CD4-positive, alpha-beta T cell (primary cell): ENCODE results near the gene ISCA1. TPM values are rescaled to one million over a fixed set of nuclear protein-coding genes. Genes with fewer than 3 reads are reported as not detected.
"Not testable (repeated sequence)": the region's sequence is repeated elsewhere in the genome, so short reads cannot be mapped to it uniquely, and the experiment has no call there.

Experiments
- ATAC-seq: fragments of 200-7000 bp; cut with Tn5 transposase; one replicate; pipeline ENCODE4 v1.10.0; 2022; ENCODE audit warnings: mild to moderate bottlenecking; ENCODE audit not compliant: poor library complexity
- CTCF ChIA-PET: fragments of 350-600 bp; sonication (Branson Sonifier 250); formaldehyde crosslinking; loops from one replicate; lab custom pipeline; 2021; ENCODE audit warnings: antibody characterized with exemption, inconsistent platforms; lab: Charles Lee
- POLR2A ChIA-PET: fragments of 350-600 bp; sonication (Branson Sonifier 250); formaldehyde crosslinking; loops from one replicate; lab custom pipeline; 2021; ENCODE audit warnings: antibody characterized with exemption, inconsistent platforms; lab: Charles Lee
- DNase-seq, 14 experiments: peaks; one replicate each; pipeline ENCODE4 v3.0.0-alpha.2; 2013 to 2020; ENCODE audit warnings: mixed read lengths in 2 of 14
- H3K27ac ChIP-seq, 2 donors: one replicate each; pipeline versions ENCODE4 v1.5.1 to v1.7.0; 2013; ENCODE audit warnings: low read length in 2 of 2, low read depth in 1 of 2, mild to moderate bottlenecking in 1 of 2
- H3K27me3 ChIP-seq, 2 experiments: 1 replicate in 1 of 2; 2 replicates in 1 of 2; pipeline versions ENCODE4 v1.6.1 to v1.7.0; 2013; ENCODE audit warnings: low read length in 2 of 2, control low read depth in 1 of 2, mild to moderate bottlenecking in 1 of 2, moderate library complexity in 1 of 2; ENCODE audit not compliant: insufficient read depth in 2 of 2, control insufficient read depth in 1 of 2
- H3K36me3 ChIP-seq: one replicate; pipeline ENCODE4 v1.6.1; 2013; ENCODE audit warnings: low read length, control low read depth; ENCODE audit not compliant: insufficient read depth
- H3K4me1 ChIP-seq: one replicate; pipeline ENCODE4 v1.6.1; 2013; ENCODE audit warnings: low read length, control low read depth; ENCODE audit not compliant: insufficient read depth
- H3K4me3 ChIP-seq: one replicate; pipeline ENCODE4 v1.5.1; 2013; ENCODE audit warnings: mild to moderate bottlenecking, low read length, moderate library complexity
- H3K9me3 ChIP-seq, 2 experiments: 1 replicate in 1 of 2; 2 replicates in 1 of 2; pipeline versions ENCODE4 v1.6.1 to v1.7.0; 2013; ENCODE audit warnings: low read length in 2 of 2, mild to moderate bottlenecking in 2 of 2, control low read depth in 1 of 2, moderate library complexity in 1 of 2; ENCODE audit not compliant: control insufficient read depth in 1 of 2, insufficient read depth in 1 of 2
- H3K27ac Mint-ChIP-seq: one replicate; pipeline ENCODE4 v1.8.0; 2020; ENCODE audit warnings: mixed read lengths
- H3K27me3 Mint-ChIP-seq: one replicate; pipeline ENCODE4 v1.8.0; 2021; ENCODE audit warnings: mixed read lengths
- H3K36me3 Mint-ChIP-seq: one replicate; pipeline ENCODE4 v1.8.0; 2021; ENCODE audit warnings: low read depth, mixed read lengths
- H3K4me1 Mint-ChIP-seq: one replicate; pipeline ENCODE4 v1.8.0; 2021; ENCODE audit warnings: low read depth, mixed read lengths
- H3K4me3 Mint-ChIP-seq: one replicate; pipeline ENCODE4 v1.8.0; 2020; ENCODE audit warnings: mild to moderate bottlenecking, mixed read lengths
- H3K9me3 Mint-ChIP-seq: one replicate; pipeline ENCODE4 v1.8.0; 2020; ENCODE audit warnings: mixed read lengths
- CTCF ChIP-seq: fragments of 200-600 bp; IDR thresholded peaks from one replicate; pipeline ENCODE4 v1.8.0; 2022; ENCODE audit warnings: antibody characterized with exemption, mild to moderate bottlenecking
- intact Hi-C, 2 experiments: fragments of 100-400 bp; cut with DNase I in 1 of 2; cut with micrococcal nuclease in 1 of 2; formaldehyde crosslinking; loops; one replicate each; pipeline versions ENCODE4 v1.15.1 to v1.9.0; 2023 to 2025; cut with DNase I, micrococcal nuclease
- total RNA-seq, 174 experiments: library from RNA in 2 of 174; stranded (reverse) in 2 of 174; gene quantifications; one replicate each; pipeline ENCODE4 v1.2.3 and lab custom pipeline; 2021 to 2026

The ISCA1 gene
- total RNA-seq, 2 experiments from 2014 or later: 85.3 to 91.6 TPM

GRCh38 chr9:86318187-86318586, 35.8 kb upstream of the ISCA1 start:
- TF ChIP-seq CTCF: no peak
- Mint-ChIP-seq H3K4me3 (no peak overlapping the region), H3K4me1 (no peaks in the 10 kb centered on the region), H3K27me3 (no peaks in the 10 kb centered on the region), H3K27ac (no peak overlapping the region), H3K36me3 (peaks cover 99% of the 10 kb centered on the region), H3K9me3 (no peaks in the 10 kb centered on the region)
- ChIA-PET CTCF (no interaction called here), POLR2A (no interaction called here)
- Histone ChIP-seq H3K9me3 (no peaks in the 10 kb centered on the region), H3K36me3 (peaks cover 96% of the 10 kb centered on the region), H3K27me3 (no peaks in the 10 kb centered on the region), H3K27ac (no peak overlapping the region), H3K4me1 (no peaks in the 10 kb centered on the region), H3K4me3 (no peak overlapping the region)
- DNase-seq (no peak), ATAC-seq (no peak)
- intact Hi-C loops: no loop called here

DNA sequence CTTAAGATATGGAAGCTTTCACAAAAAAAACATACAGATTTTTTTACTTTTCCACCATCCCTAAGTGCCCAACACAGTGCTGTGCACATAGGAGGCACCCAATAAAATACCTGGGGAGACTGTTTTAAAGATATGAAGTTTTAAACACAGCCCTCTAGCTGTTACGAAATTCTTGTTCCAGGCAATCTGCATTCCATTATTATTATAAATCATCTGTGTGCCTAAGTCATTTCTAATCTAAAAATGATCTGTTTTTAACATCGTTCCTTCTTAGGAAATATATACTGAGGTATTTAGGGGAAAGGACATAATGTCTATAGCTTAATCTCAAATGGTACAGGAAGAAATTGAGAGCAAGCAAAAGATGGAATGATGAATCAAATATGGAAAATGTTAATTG, 32.7 kb upstream of the ISCA1 start:
- TF ChIP-seq CTCF: no peak
- Mint-ChIP-seq H3K36me3 (peaks cover 93% of the 10 kb centered on the region), H3K27ac (peak overlapping the region; percentile 0), H3K4me3 (no peak overlapping the region), H3K9me3 (peaks cover 3% of the 10 kb centered on the region), H3K27me3 (no peaks in the 10 kb centered on the region), H3K4me1 (no peaks in the 10 kb centered on the region)
- no peak for ATAC-seq
- ChIA-PET CTCF (no interaction called here), POLR2A (interaction anchor here (1.9 kb wide), 1 partner anchor 33 kb away, joined by 5 read pairs; the partner anchor contains the start of gene ISCA1)
- intact Hi-C loops: no loop called here
- H3K4me3 ChIP-seq: no peak overlapping the region
- H3K36me3 ChIP-seq: peaks cover 83% of the 10 kb centered on the region
- H3K4me1 ChIP-seq: no peaks in the 10 kb centered on the region
- no peaks in the 10 kb centered on the region for H3K9me3 ChIP-seq
- no peak overlapping the region for H3K27ac ChIP-seq
- DNase-seq: no peak
- H3K27me3 ChIP-seq: no peaks in the 10 kb centered on the region

DNA sequence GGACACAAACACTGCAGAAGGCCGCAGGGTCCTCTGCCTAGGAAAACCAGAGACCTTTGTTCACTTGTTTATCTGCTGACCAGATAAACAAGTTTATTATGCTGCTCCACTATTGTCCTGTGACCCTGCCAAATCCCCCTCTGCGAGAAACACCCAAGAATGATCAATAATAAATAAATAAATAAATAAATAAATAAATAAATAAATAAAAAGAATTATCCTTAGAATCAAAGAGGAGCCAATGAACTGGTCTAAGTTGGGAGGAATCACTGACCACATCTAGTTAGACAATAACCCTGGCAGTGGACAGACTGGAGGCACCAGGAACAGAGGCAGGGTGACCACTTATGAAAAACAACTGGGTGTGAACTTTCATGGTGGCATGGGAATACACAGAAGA, 30.6 kb upstream of the ISCA1 start:
- H3K36me3 Mint-ChIP-seq: peaks cover 91% of the 10 kb centered on the region
- H3K27me3 Mint-ChIP-seq, H3K4me3 Mint-ChIP-seq, H3K9me3 Mint-ChIP-seq, H3K4me1 Mint-ChIP-seq, ATAC-seq, H3K27ac ChIP-seq, intact Hi-C loops, H3K4me1 ChIP-seq, H3K27me3 ChIP-seq, H3K27ac Mint-ChIP-seq, DNase-seq, H3K4me3 ChIP-seq, H3K9me3 ChIP-seq: not testable (repeated sequence)
- ChIA-PET POLR2A (interaction anchor here (1.9 kb wide), 1 partner anchor 30 kb away, joined by 5 read pairs; the partner anchor contains the start of gene ISCA1), CTCF (interaction anchor here (1.1 kb wide), 1 partner anchor 36 kb away, joined by 3 read pairs; no protein-coding TSS in a partner anchor)
- peaks cover 83% of the 10 kb centered on the region for H3K36me3 ChIP-seq

DNA sequence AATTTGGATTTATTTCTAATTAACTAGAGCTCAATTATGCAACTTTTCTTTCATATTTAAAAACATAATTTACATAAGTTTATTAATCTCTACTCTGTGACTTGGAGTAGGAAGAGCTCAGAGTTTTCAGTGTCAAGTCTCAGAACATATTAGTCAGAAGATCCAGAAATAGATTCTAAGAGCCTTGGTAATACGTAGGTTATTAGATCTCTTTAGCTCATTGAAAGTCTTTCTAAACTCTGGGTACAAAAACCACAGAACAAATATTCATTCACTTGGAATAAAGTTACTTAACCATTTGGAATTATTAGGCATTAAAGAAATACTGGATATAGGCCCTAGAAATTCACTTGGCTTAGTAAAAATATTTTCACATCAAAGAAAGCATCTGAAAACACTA, 26.3 kb upstream of the ISCA1 start:
- Mint-ChIP-seq H3K27ac (no peak overlapping the region), H3K36me3 (peaks cover 92% of the 10 kb centered on the region), H3K9me3 (peaks cover 3% of the 10 kb centered on the region), H3K4me1 (peaks cover 22% of the 10 kb centered on the region), H3K4me3 (no peak overlapping the region), H3K27me3 (no peaks in the 10 kb centered on the region)
- CTCF ChIA-PET: no interaction called here
- no peaks in the 10 kb centered on the region for H3K9me3 ChIP-seq
- intact Hi-C loops: no loop called here
- no peak overlapping the region for H3K27ac ChIP-seq
- DNase-seq (no peak), ATAC-seq (no peak)
- H3K4me3 ChIP-seq: no peak overlapping the region
- POLR2A ChIA-PET: interaction anchor here (0.8 to 1.6 kb wide), 2 partner anchors 24 to 26 kb away, joined by 3 to 8 read pairs; partner anchors contain the start of gene ISCA1
- H3K36me3 ChIP-seq: peaks cover 81% of the 10 kb centered on the region
- no peaks in the 10 kb centered on the region for H3K27me3 ChIP-seq
- no peak for TF ChIP-seq CTCF
- H3K4me1 ChIP-seq: peaks cover 5% of the 10 kb centered on the region
